ENCODE data around the gene PPT1. TPM values are rescaled to one million over a fixed set of nuclear protein-coding genes. Genes with fewer than 3 reads are reported as not detected.
"Not testable (repeated sequence)": the region's sequence is repeated elsewhere in the genome, so short reads cannot be mapped to it uniquely, and the experiment has no call there.

Gene PPT1
- total RNA-seq, 1 donor from 2014 or later: 58.7 TPM

DNA sequence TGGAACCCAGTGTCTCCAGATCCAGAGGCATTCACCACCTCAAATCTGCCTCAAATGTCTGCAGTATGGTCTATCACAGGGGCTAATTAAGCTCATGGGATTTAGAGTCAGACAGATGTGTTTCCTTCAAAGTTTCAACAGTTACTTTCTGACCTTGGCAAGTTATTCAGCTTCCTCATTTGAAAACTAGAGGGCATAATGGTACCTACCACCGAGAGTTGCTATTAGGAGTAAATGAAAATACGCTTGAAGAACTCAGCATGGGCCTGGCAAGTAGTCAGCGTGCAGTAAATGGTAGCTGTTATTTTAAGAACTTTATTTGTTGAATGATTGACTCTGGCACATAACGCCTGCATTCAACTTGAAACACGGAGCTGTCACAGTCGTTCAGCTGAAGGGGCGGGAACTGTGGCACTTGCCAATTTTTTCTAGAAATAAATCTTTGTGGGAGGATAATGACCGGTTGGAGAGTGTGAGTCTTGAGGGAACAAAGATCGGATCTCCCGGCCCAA, 57.8 kb downstream of the PPT1 start:
- H3K36me3 ChIP-seq: no peaks in the 10 kb centered on the region
- H3K27me3 ChIP-seq: no peaks in the 10 kb centered on the region
- peaks cover 55% of the 10 kb centered on the region for H3K4me1 ChIP-seq
- peak overlapping the region; percentile 69 to 72 for H3K4me3 ChIP-seq
- H3K9me3 ChIP-seq: no peaks in the 10 kb centered on the region
- H3K27ac ChIP-seq: peak overlapping the region; percentile 96
- no peak for DNase-seq (ENCODE audit: extremely low spot score in 2 of 2)
- TF ChIP-seq POLR2AphosphoS5 (IDR thresholded peaks at IDR 0.05; ENCODE audit: insufficient read depth in 1 of 2, low read depth in 1 of 2) (no peak), POLR2A (IDR thresholded peaks at IDR 0.05) (no peak)
- TF ChIP-seq, protein P1, sequence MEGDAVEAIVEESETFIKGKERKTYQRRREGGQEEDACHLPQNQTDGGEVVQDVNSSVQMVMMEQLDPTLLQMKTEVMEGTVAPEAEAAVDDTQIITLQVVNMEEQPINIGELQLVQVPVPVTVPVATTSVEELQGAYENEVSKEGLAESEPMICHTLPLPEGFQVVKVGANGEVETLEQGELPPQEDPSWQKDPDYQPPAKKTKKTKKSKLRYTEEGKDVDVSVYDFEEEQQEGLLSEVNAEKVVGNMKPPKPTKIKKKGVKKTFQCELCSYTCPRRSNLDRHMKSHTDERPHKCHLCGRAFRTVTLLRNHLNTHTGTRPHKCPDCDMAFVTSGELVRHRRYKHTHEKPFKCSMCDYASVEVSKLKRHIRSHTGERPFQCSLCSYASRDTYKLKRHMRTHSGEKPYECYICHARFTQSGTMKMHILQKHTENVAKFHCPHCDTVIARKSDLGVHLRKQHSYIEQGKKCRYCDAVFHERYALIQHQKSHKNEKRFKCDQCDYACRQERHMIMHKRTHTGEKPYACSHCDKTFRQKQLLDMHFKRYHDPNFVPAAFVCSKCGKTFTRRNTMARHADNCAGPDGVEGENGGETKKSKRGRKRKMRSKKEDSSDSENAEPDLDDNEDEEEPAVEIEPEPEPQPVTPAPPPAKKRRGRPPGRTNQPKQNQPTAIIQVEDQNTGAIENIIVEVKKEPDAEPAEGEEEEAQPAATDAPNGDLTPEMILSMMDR (IDR thresholded peaks at IDR 0.05): no peak
- intact Hi-C loops (cut with DNase I): no loop called here

DNA sequence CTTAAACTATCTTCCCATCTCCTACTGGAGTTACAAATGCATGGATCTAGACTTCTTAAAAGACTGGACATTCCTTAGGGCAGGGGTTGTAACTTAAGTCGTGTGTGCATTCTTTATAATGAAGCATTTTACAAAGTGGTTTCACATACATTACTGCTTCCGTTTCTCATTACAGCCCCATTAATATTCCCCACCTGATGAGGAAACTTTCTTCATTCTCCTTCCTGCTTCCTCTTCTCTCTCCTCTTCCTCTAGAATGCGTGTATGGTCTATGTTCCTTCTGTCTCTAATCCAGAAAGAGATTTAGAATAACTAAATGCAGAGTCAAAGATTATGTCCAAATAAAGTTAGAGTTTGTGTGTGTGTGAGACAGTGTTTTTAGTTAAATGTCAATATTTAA, 58.4 kb downstream of the PPT1 start:
- Histone ChIP-seq H3K4me1 (peaks cover 51% of the 10 kb centered on the region), H3K27ac (peak overlapping the region; percentile 96), H3K4me3 (no peak overlapping the region), H3K9me3 (no peaks in the 10 kb centered on the region), H3K27me3 (no peaks in the 10 kb centered on the region), H3K36me3 (no peaks in the 10 kb centered on the region)
- DNase-seq (ENCODE audit: extremely low spot score in 2 of 2): no peak
- TF ChIP-seq POLR2A (IDR thresholded peaks at IDR 0.05) (no peak), POLR2AphosphoS5 (IDR thresholded peaks at IDR 0.05; ENCODE audit: insufficient read depth in 1 of 2, low read depth in 1 of 2) (no peak)
- TF ChIP-seq, protein P1 (IDR thresholded peaks at IDR 0.05): no peak
- intact Hi-C loops (cut with DNase I): no loop called here

DNA sequence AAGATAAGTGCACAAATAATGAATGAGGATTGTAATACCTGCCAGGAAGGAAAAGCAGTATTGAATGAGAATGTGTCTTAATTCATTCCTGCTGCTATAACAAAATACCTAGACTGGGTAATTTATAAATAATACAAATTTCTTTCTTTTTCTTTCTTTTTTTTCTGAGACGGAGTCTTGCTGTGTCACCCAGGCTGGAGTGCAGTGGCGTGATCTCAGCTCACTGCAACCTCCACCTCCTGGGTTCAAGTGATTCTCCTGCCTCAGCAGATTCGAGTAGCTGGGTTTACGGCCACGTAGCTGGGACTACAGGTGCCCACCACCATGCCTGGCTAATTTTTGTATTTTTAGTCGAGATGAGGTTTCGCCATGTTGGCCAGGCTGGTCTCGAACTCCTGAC, 59.8 kb downstream of the PPT1 start:
- H3K9me3 ChIP-seq; H3K27ac ChIP-seq; DNase-seq (ENCODE audit: extremely low spot score in 2 of 2); intact Hi-C loops (cut with DNase I); H3K4me3 ChIP-seq; H3K36me3 ChIP-seq; H3K27me3 ChIP-seq: not testable (repeated sequence)
- peaks cover 40% of the 10 kb centered on the region for H3K4me1 ChIP-seq

DNA sequence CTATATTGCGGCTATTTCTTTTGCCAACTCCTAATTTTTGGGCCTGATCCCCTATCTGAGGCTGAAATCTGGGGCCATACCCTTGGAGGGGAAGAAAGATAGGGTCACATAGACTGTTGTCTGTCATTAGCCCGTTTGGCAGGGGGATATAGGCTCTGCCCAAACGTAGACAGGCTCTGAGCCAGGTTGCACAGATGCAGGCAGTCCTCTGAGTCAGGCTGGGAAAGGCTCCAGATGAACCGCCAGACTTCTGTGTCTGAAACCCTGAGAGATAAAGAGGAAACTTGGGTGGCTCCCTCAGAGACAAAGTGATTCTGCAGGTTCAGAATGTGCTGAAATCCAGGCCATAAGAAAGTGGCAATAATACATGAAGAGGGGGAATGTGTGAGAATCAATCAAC, 60.5 kb downstream of the PPT1 start:
- Histone ChIP-seq H3K27me3 (no peaks in the 10 kb centered on the region), H3K27ac (peak overlapping the region; percentile 55), H3K9me3 (no peaks in the 10 kb centered on the region), H3K36me3 (no peaks in the 10 kb centered on the region), H3K4me1 (peaks cover 37% of the 10 kb centered on the region), H3K4me3 (no peak overlapping the region)
- intact Hi-C loops (cut with DNase I): no loop called here
- no peak for DNase-seq (ENCODE audit: extremely low spot score in 2 of 2)
- TF ChIP-seq, protein P1 (IDR thresholded peaks at IDR 0.05): no peak
- TF ChIP-seq POLR2A (IDR thresholded peaks at IDR 0.05) (no peak), POLR2AphosphoS5 (IDR thresholded peaks at IDR 0.05; ENCODE audit: insufficient read depth in 1 of 2, low read depth in 1 of 2) (peak in 1 of 2 donors; percentile 25)

DNA sequence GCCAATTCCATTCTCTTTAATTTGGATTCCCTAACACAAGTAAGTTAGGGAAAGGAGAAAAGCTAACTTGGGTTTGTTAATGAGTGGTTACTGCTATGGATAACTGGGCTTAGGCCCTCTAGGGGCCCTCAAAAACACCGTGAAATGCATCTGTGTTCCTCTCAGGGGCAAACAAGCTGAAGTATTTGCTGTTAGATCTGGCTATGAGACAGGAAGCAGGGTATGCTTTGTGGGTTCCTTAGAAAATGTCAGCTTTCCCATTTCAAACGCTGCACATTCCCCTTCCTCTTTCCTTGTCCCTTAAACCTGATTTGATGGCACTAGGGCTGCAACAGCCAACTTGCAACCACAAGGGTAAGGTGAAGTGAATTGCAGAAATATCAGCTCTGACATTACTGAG, 62.2 kb downstream of the PPT1 start:
- TF ChIP-seq POLR2A (IDR thresholded peaks at IDR 0.05): no peak
- no peak for TF ChIP-seq POLR2AphosphoS5 (IDR thresholded peaks at IDR 0.05; ENCODE audit: insufficient read depth in 1 of 2, low read depth in 1 of 2)
- TF ChIP-seq, protein P1 (IDR thresholded peaks at IDR 0.05): no peak
- no peak overlapping the region for H3K27ac ChIP-seq
- H3K4me1 ChIP-seq: peaks cover 32% of the 10 kb centered on the region
- DNase-seq (ENCODE audit: extremely low spot score in 2 of 2): no peak
- intact Hi-C loops (cut with DNase I): no loop called here
- no peaks in the 10 kb centered on the region for H3K9me3 ChIP-seq
- H3K4me3 ChIP-seq: no peak overlapping the region
- H3K36me3 ChIP-seq: no peaks in the 10 kb centered on the region
- no peaks in the 10 kb centered on the region for H3K27me3 ChIP-seq

Data from vagina (tissue), 2 donors.